Posterior vena cava (tissue), 2 donors: Measurements from ENCODE around the gene MMAB. TPM values are rescaled to one million over a fixed set of nuclear protein-coding genes. Genes with fewer than 3 reads are reported as not detected.
A peak's percentile ranks its signal among the peaks of the same experiment; 100 is the strongest.

Experiments used
- DNase-seq: peaks from one replicate; pipeline ENCODE4 v3.0.0-alpha.2; 2020; ENCODE audit warnings: low spot score
- intact Hi-C, 2 donors: fragments of 100-400 bp; cut with DNase I; formaldehyde crosslinking; loops; one replicate each; pipeline versions ENCODE4 v1.14.1 to v1.14.2; 2022 to 2023
- total RNA-seq, 2 donors: library from RNA; stranded (reverse); fragmentation: NEBNext Ultra II Directional; extraction: Animal tissue kit (Norgen Biotek cat#: 25700); gene quantifications; one replicate each; pipeline ENCODE4 v1.2.1, GENCODE V29; 2021
- donor health status: DM: yes; HTN: yes; CAD: no.
- donor health status: DM: yes; HTN: yes; CAD: no.

Gene MMAB
- total RNA-seq, 2 donors from 2014 or later, result 17.9 to 20.0 TPM

GRCh38 chr12:109529691-109530640, 43.3 kb downstream of the MMAB start:
- intact Hi-C loops, result no loop called here

GRCh38 chr12:109527489-109528123, 45.7 kb downstream of the MMAB start:
- peak; percentile 32 for DNase-seq
- intact Hi-C loops, result no loop called here

More at GRCh38 chr12:109529691-109530640, 43.3 kb downstream of the MMAB start:
- DNase-seq, result peak; percentile 35

GRCh38 chr12:109525279-109525585, 48.1 kb downstream of the MMAB start:
- intact Hi-C loops, result no loop called here
- DNase-seq, result no peak

GRCh38 chr12:109524466-109525278, 48.6 kb downstream of the MMAB start:
- DNase-seq, result peak; percentile 42
- intact Hi-C loops, result loop anchor here in 1 of 2 donors (5.0 kb wide), 1 partner anchor 1917 kb away; no protein-coding TSS in a partner anchor

GRCh38 chr12:109523504-109523903, 49.8 kb downstream of the MMAB start:
- peak; percentile 53 for DNase-seq
- intact Hi-C loops, result loop anchor here in 1 of 2 donors (5.0 kb wide), 1 partner anchor 1916 kb away; no protein-coding TSS in a partner anchor

- intact Hi-C loops, result loop anchor here in 1 of 2 donors (5.0 kb wide), 1 partner anchor 1916 kb away; no protein-coding TSS in a partner anchor
- peak; percentile 62 for DNase-seq
Measured at GRCh38 chr12:109523071-109523470, 50.2 kb downstream of the MMAB start.

- intact Hi-C loops, result loop anchor here in 1 of 2 donors (5.0 kb wide), 1 partner anchor 1915 kb away; no protein-coding TSS in a partner anchor
Measured at GRCh38 chr12:109521831-109522230, 51.5 kb downstream of the MMAB start.

GRCh38 chr12:109519787-109520186, 53.5 kb downstream of the MMAB start:
- intact Hi-C loops, result loop anchor here in 1 of 2 donors (5.0 kb wide), 1 partner anchor 1912 kb away; no protein-coding TSS in a partner anchor
- DNase-seq, result no peak

More at GRCh38 chr12:109521831-109522230, 51.5 kb downstream of the MMAB start:
- no peak for DNase-seq

GRCh38 chr12:109518820-109519665, 54.3 kb downstream of the MMAB start:
- peak; percentile 87 for DNase-seq
- intact Hi-C loops, result no loop called here

- intact Hi-C loops, result no loop called here
- no peak for DNase-seq
Measured at GRCh38 chr12:109517619-109518018, 55.7 kb downstream of the MMAB start.

GRCh38 chr12:109513977-109514376, 59.3 kb downstream of the MMAB start:
- DNase-seq, result no peak
- intact Hi-C loops, result no loop called here

GRCh38 chr12:109513051-109513450, 60.3 kb downstream of the MMAB start:
- intact Hi-C loops, result no loop called here

GRCh38 chr12:109512608-109513007, 60.7 kb downstream of the MMAB start:
- no peak for DNase-seq
- intact Hi-C loops, result no loop called here

More at GRCh38 chr12:109513051-109513450, 60.3 kb downstream of the MMAB start:
- no peak for DNase-seq

GRCh38 chr12:109510196-109510595, 63.1 kb downstream of the MMAB start:
- no peak for DNase-seq
- intact Hi-C loops, result no loop called here

- intact Hi-C loops, result no loop called here
- DNase-seq, result no peak
Measured at GRCh38 chr12:109504068-109504467, 69.2 kb downstream of the MMAB start.
